OCI-LY1 (cell line): ENCODE measurements around the gene GNAL.

ENCODE experiments used
- CTCF ChIP-seq: fragments of 200-600 bp; sonication (generic), shearing (Covaris generic); IDR thresholded peaks from 2 replicates; pipeline ENCODE4 v1.5.1; 2017; ENCODE audit warnings: mild to moderate bottlenecking, antibody characterized with exemption, low read length, moderate library complexity, mixed read lengths
- EZH2 ChIP-seq: fragments of 200-600 bp; sonication (generic), shearing (Covaris generic); IDR thresholded peaks from 2 replicates; pipeline ENCODE4 v1.8.0; 2017; ENCODE audit warnings: borderline replicate concordance, mixed run types, mild to moderate bottlenecking, antibody characterized with exemption, low read length, moderate library complexity, mixed read lengths

GRCh38 chr18:11830585-11830984 is 141.5 kb downstream of the GNAL start:
- TF ChIP-seq EZH2 (no peak), CTCF (no peak)
